NCI-H187 (cell line): Measurements from ENCODE around the gene TMEM170B.

Experiments used
- DNase-seq, 2 experiments: peaks; one replicate each; lab custom pipeline; 2025; lab: John Stamatoyannopoulos, UW

Gene TMEM170B

GRCh38 chr6:11585426-11586016 is 48.0 kb downstream of the TMEM170B start:
- no peak for DNase-seq

- DNase-seq, result no peak
Measured at GRCh38 chr6:11586117-11586516, 48.6 kb downstream of the TMEM170B start.

GRCh38 chr6:11586536-11586935 is 49.0 kb downstream of the TMEM170B start:
- DNase-seq, result no peak

GRCh38 chr6:11589261-11589660 is 51.7 kb downstream of the TMEM170B start:
- no peak for DNase-seq

GRCh38 chr6:11592294-11592906 is 54.9 kb downstream of the TMEM170B start:
- no peak for DNase-seq

GRCh38 chr6:11593096-11593495 is 55.5 kb downstream of the TMEM170B start:
- DNase-seq, result no peak

GRCh38 chr6:11595903-11596302 is 58.4 kb downstream of the TMEM170B start:
- DNase-seq, result no peak

GRCh38 chr6:11596640-11597237 is 59.2 kb downstream of the TMEM170B start:
- DNase-seq, result no peak

- DNase-seq, result no peak
Measured at GRCh38 chr6:11598687-11599086, 61.1 kb downstream of the TMEM170B start.

GRCh38 chr6:11600251-11600650 is 62.7 kb downstream of the TMEM170B start:
- no peak for DNase-seq

GRCh38 chr6:11601776-11602605 is 64.4 kb downstream of the TMEM170B start:
- DNase-seq, result no peak

GRCh38 chr6:11604215-11604614 is 66.7 kb downstream of the TMEM170B start:
- DNase-seq, result no peak

GRCh38 chr6:11604836-11605506 is 67.4 kb downstream of the TMEM170B start:
- DNase-seq, result no peak

- DNase-seq, result no peak
Measured at GRCh38 chr6:11605507-11605905, 68.0 kb downstream of the TMEM170B start.

- no peak for DNase-seq
Measured at GRCh38 chr6:11606332-11606731, 68.8 kb downstream of the TMEM170B start.

GRCh38 chr6:11607383-11607782 is 69.8 kb downstream of the TMEM170B start:
- DNase-seq, result no peak

GRCh38 chr6:11608600-11609323 is 71.2 kb downstream of the TMEM170B start:
- no peak for DNase-seq

GRCh38 chr6:11609324-11610071 is 71.9 kb downstream of the TMEM170B start:
- DNase-seq, result no peak

- no peak for DNase-seq
Measured at GRCh38 chr6:11613336-11613735, 75.8 kb downstream of the TMEM170B start.

GRCh38 chr6:11613858-11614257 is 76.3 kb downstream of the TMEM170B start:
- DNase-seq, result no peak
